ENCODE measurements around the gene RILPL1. TPM values are rescaled to one million over a fixed set of nuclear protein-coding genes. Genes with fewer than 3 reads are reported as not detected.

The RILPL1 gene
- total and polyA plus RNA-seq, 9 of the 15 experiments (the other 6 are each of a cell fraction or from before 2014, with no cell fraction given): 0.25 to 10.6 (median 8.6) TPM

GRCh38 chr12:123532808-123533649 lies 490 bp downstream of the RILPL1 start (continued):
- TF ChIP-seq TFE3 (CRISPR knock-in tag; IDR thresholded peaks at IDR 0.05) (no peak), RCOR1 (IDR thresholded peaks at IDR 0.05; ENCODE audit: borderline replicate concordance in 1 of 2, low read depth in 2 of 2, low read length in 2 of 2) (peak in 1 of 2 experiments; percentile 56; a peak in 1 of 4 replicates), BRD4 (IDR thresholded peaks at IDR 0.05) (no peak), SMAD4 (CRISPR knock-in tag; conservative IDR thresholded peaks at IDR 0.05) (peak; percentile 48; the same call in 1 of the 2 replicates), CREM (IDR thresholded peaks at IDR 0.05; ENCODE audit: low read depth) (peak; percentile 48), PBX2 (CRISPR knock-in tag; IDR thresholded peaks at IDR 0.05; ENCODE audit: low read depth) (no peak), PBX2 (tag; conservative IDR thresholded peaks at IDR 0.05; ENCODE audit: low read depth) (no peak), BMI1 (IDR thresholded peaks at IDR 0.05; ENCODE audit: low read length) (no peak), TEAD2 (tag; IDR thresholded peaks at IDR 0.05) (no peak), SAFB2 (IDR thresholded peaks at IDR 0.05; ENCODE audit: borderline replicate concordance, low read depth, low read length, severe bottlenecking) (no peak), POU5F1 (IDR thresholded peaks at IDR 0.05; ENCODE audit: borderline replicate concordance, low read depth, low read length, partially characterized antibody) (no peak), HMG20B (CRISPR knock-in tag; IDR thresholded peaks at IDR 0.05) (no peak), RBM17 (IDR thresholded peaks at IDR 0.05; ENCODE audit: borderline replicate concordance, low read depth, low read length) (no peak), ZNF146 (CRISPR knock-in tag; IDR thresholded peaks at IDR 0.05; ENCODE audit: unreplicated experiment) (no peak), ZNF780A (CRISPR knock-in tag; IDR thresholded peaks at IDR 0.05) (no peak), NFXL1 (CRISPR knock-in tag; IDR thresholded peaks at IDR 0.05) (no peak), NCOA1 (IDR thresholded peaks at IDR 0.05; ENCODE audit: low read depth) (no peak)
- TF ChIP-seq, protein P1, sequence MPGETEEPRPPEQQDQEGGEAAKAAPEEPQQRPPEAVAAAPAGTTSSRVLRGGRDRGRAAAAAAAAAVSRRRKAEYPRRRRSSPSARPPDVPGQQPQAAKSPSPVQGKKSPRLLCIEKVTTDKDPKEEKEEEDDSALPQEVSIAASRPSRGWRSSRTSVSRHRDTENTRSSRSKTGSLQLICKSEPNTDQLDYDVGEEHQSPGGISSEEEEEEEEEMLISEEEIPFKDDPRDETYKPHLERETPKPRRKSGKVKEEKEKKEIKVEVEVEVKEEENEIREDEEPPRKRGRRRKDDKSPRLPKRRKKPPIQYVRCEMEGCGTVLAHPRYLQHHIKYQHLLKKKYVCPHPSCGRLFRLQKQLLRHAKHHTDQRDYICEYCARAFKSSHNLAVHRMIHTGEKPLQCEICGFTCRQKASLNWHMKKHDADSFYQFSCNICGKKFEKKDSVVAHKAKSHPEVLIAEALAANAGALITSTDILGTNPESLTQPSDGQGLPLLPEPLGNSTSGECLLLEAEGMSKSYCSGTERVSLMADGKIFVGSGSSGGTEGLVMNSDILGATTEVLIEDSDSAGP (CRISPR knock-in tag; IDR thresholded peaks at IDR 0.05): peak; percentile 75; the same call in 1 of the 2 replicates
- TF ChIP-seq, protein P2, sequence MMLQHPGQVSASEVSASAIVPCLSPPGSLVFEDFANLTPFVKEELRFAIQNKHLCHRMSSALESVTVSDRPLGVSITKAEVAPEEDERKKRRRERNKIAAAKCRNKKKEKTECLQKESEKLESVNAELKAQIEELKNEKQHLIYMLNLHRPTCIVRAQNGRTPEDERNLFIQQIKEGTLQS (IDR thresholded peaks at IDR 0.05): no peak
- TF ChIP-seq, protein P2 (CRISPR knock-in tag; conservative IDR thresholded peaks at IDR 0.05): no peak

Data from K562 (cell line).